Measurements from ENCODE around the gene GLP1R. TPM values are rescaled to one million over a fixed set of nuclear protein-coding genes. Genes with fewer than 3 reads are reported as not detected.

The GLP1R gene
- total RNA-seq, 1 experiment from 2014 or later, result not detected

DNA sequence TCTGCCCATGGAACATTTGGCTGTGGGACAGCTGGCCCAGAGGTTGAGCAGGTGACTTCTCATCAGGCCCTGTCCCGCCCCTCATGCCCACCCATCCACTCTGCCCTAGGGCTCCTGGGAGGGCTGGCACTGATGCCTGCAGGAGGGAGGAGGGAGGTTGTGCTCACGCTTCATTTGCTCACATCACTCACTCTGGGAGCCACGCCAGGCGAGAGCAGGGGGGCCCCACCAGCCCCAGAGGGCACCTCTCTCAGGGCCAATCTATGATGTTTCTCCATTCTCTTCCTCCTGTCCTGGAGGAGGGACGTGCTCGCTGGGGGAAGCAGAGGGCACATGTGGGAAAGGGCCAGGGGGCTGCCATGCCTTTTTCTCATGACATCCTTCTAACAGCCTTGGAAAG lies 10.9 kb upstream of the GLP1R start:
- ChIA-PET CTCF (interaction anchor here (0.7 kb wide), 1 partner anchor 939 kb away, joined by 3 read pairs; no protein-coding TSS in a partner anchor), POLR2A (ENCODE audit: low non-redundant PET) (no interaction called here)
- H3K36me3 ChIP-seq (ENCODE audit: insufficient read depth, low read length, poor library complexity, severe bottlenecking), result no peaks in the 10 kb centered on the region
- H3K4me3 ChIP-seq (ENCODE audit: low read depth, low read length, poor library complexity, severe bottlenecking), result no peak overlapping the region
- no peak for DNase-seq (ENCODE audit: low spot score)
- no peak for TF ChIP-seq EZH2 (IDR thresholded peaks at IDR 0.05; ENCODE audit: borderline replicate concordance, low read depth, low read length, poor library complexity, severe bottlenecking)
- TF ChIP-seq, protein P1, sequence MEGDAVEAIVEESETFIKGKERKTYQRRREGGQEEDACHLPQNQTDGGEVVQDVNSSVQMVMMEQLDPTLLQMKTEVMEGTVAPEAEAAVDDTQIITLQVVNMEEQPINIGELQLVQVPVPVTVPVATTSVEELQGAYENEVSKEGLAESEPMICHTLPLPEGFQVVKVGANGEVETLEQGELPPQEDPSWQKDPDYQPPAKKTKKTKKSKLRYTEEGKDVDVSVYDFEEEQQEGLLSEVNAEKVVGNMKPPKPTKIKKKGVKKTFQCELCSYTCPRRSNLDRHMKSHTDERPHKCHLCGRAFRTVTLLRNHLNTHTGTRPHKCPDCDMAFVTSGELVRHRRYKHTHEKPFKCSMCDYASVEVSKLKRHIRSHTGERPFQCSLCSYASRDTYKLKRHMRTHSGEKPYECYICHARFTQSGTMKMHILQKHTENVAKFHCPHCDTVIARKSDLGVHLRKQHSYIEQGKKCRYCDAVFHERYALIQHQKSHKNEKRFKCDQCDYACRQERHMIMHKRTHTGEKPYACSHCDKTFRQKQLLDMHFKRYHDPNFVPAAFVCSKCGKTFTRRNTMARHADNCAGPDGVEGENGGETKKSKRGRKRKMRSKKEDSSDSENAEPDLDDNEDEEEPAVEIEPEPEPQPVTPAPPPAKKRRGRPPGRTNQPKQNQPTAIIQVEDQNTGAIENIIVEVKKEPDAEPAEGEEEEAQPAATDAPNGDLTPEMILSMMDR (conservative IDR thresholded peaks at IDR 0.05; ENCODE audit: low read depth, low read length), result no peak
- intact Hi-C loops (cut with micrococcal nuclease; ENCODE audit: unreplicated experiment), result no loop called here
- no peaks in the 10 kb centered on the region for H3K9me3 ChIP-seq (ENCODE audit: low read depth, low read length, poor library complexity, severe bottlenecking)
- H3K4me1 ChIP-seq (ENCODE audit: insufficient read depth, low read length, poor library complexity, severe bottlenecking), result no peaks in the 10 kb centered on the region
- no TSS peak for BruUV-seq (replicated peaks)
- H3K27me3 ChIP-seq (replicated peaks; ENCODE audit: insufficient read depth, low read depth, low read length, poor library complexity), result peaks cover 30% of the 10 kb centered on the region
- no peak overlapping the region for H3K27ac ChIP-seq (ENCODE audit: low read depth, low read length, poor library complexity, severe bottlenecking)

DNA sequence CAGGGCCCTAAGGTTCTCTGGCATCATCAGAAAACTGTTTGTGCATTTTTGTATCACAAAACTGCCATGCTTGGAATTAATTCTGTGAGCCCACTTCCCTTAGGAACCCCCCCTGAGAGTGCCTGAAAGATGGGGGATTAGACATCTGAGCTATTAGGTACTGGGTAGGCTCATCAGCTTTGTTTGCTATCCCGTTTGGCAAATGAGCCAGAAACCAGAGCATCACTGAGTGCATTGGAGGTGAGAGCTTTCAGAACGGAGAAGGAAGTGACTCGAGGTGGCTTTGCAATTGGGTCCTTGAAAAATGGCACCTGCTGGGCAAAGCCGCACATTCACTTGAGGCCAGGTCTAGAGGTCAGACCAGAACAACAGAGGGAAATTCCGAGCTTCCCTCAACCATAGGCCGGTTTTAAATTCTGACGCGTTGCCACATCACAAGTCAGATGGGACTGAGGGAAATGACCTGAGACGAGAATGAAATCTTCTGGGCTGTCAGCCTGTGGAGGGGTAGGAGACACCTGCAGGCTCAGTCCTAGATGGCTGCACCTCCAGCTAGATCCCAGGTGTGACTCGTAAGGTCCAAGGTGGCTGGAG lies 8.4 kb upstream of the GLP1R start:
- Histone ChIP-seq H3K27ac (ENCODE audit: low read depth, low read length, poor library complexity, severe bottlenecking) (no peak overlapping the region), H3K36me3 (ENCODE audit: insufficient read depth, low read length, poor library complexity, severe bottlenecking) (no peaks in the 10 kb centered on the region), H3K4me1 (ENCODE audit: insufficient read depth, low read length, poor library complexity, severe bottlenecking) (no peaks in the 10 kb centered on the region), H3K4me3 (ENCODE audit: low read depth, low read length, poor library complexity, severe bottlenecking) (no peak overlapping the region), H3K27me3 (replicated peaks; ENCODE audit: insufficient read depth, low read depth, low read length, poor library complexity) (peaks cover 24% of the 10 kb centered on the region), H3K9me3 (ENCODE audit: low read depth, low read length, poor library complexity, severe bottlenecking) (no peaks in the 10 kb centered on the region)
- ChIA-PET POLR2A (ENCODE audit: low non-redundant PET) (no interaction called here), CTCF (no interaction called here)
- TF ChIP-seq, protein P1 (conservative IDR thresholded peaks at IDR 0.05; ENCODE audit: low read depth, low read length), result no peak
- no peak for TF ChIP-seq EZH2 (IDR thresholded peaks at IDR 0.05; ENCODE audit: borderline replicate concordance, low read depth, low read length, poor library complexity, severe bottlenecking)
- no TSS peak for BruUV-seq (replicated peaks)
- intact Hi-C loops (cut with micrococcal nuclease; ENCODE audit: unreplicated experiment), result no loop called here
- no peak for DNase-seq (ENCODE audit: low spot score)

DNA sequence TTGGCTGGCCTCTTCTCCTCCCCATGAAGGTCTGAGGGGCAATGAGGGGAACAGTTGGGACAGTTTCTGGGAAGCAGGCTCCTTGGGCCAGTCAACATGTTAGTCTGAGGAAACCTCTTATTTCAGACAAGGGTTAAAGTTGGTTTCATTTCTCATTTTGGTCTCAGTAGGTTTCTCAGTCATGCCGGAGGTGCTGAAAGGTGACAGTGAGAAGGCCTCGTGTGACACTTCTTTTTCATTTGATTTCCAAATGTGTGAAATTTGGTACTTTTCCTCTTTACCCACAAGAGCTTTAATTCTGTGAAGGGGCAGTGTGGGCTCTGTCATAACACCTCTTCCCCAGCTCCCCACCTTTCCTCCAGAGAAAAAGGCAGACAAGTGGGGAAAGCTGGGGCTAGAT lies 7.5 kb upstream of the GLP1R start:
- H3K4me3 ChIP-seq (ENCODE audit: low read depth, low read length, poor library complexity, severe bottlenecking), result no peak overlapping the region
- H3K36me3 ChIP-seq (ENCODE audit: insufficient read depth, low read length, poor library complexity, severe bottlenecking), result no peaks in the 10 kb centered on the region
- no peaks in the 10 kb centered on the region for H3K9me3 ChIP-seq (ENCODE audit: low read depth, low read length, poor library complexity, severe bottlenecking)
- DNase-seq (ENCODE audit: low spot score), result no peak
- H3K4me1 ChIP-seq (ENCODE audit: insufficient read depth, low read length, poor library complexity, severe bottlenecking), result no peaks in the 10 kb centered on the region
- H3K27me3 ChIP-seq (replicated peaks; ENCODE audit: insufficient read depth, low read depth, low read length, poor library complexity), result peaks cover 17% of the 10 kb centered on the region
- intact Hi-C loops (cut with micrococcal nuclease; ENCODE audit: unreplicated experiment), result no loop called here
- no peak for TF ChIP-seq EZH2 (IDR thresholded peaks at IDR 0.05; ENCODE audit: borderline replicate concordance, low read depth, low read length, poor library complexity, severe bottlenecking)
- TF ChIP-seq, protein P1 (conservative IDR thresholded peaks at IDR 0.05; ENCODE audit: low read depth, low read length), result no peak
- no peak overlapping the region for H3K27ac ChIP-seq (ENCODE audit: low read depth, low read length, poor library complexity, severe bottlenecking)
- CTCF ChIA-PET, result no interaction called here
- no TSS peak for BruUV-seq (replicated peaks)
- POLR2A ChIA-PET (ENCODE audit: low non-redundant PET), result no interaction called here
